ENCODE measurements around the gene RFT1. TPM values are rescaled to one million over a fixed set of nuclear protein-coding genes. Genes with fewer than 3 reads are reported as not detected.
A peak's percentile ranks its signal among the peaks of the same experiment; 100 is the strongest.

RFT1 gene
- total RNA-seq, 1 donor from 2014 or later = 19.2 TPM

DNA sequence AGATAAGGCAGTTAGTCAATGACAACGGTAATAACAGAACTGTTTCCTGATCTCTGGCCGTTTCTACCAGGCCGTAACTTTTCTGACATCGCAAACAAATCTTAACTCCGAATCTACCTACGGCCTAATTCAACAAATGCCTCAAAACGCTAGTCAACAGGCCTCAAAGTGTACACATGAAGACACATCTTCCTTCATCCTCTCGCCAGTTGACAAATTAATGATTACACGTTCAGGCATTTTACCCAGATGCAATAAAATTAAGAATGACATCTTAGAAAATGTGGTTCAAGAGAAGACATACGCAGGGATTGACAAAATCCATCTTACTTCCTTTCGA lies 85.9 kb downstream of the RFT1 start:
- no peak for FAIRE-seq
- H3K9me3 Mint-ChIP-seq (ENCODE audit: unreplicated experiment) = peaks cover 2% of the 10 kb centered on the region
- H3K27me3 ChIP-seq (ENCODE audit: insufficient read depth, low read length) = peaks cover 2% of the 10 kb centered on the region

DNA sequence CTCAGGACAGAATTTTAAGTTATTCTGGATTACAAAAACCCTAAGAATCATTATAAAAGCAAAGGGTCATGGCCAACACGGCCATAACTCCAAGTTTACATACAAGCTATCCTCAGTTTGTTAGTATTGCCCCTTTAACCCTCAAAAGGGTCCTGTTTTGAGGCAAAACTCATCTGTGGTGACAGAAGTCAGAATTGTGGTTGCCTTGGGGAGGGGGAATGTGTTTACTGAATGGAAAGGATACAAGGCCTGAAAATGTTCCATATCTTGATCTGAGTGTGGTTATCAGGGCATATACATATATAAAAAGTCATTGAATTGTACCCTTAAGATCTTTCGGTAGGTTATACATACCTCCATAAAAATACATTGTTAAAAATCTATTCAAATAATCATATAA lies 86.5 kb downstream of the RFT1 start:
- peaks cover 11% of the 10 kb centered on the region for H3K4me1 Mint-ChIP-seq (ENCODE audit: low read depth, unreplicated experiment)
- FAIRE-seq = no peak
- no peaks in the 10 kb centered on the region for H3K36me3 Mint-ChIP-seq (ENCODE audit: low read depth, unreplicated experiment)
- TF ChIP-seq, protein P1, sequence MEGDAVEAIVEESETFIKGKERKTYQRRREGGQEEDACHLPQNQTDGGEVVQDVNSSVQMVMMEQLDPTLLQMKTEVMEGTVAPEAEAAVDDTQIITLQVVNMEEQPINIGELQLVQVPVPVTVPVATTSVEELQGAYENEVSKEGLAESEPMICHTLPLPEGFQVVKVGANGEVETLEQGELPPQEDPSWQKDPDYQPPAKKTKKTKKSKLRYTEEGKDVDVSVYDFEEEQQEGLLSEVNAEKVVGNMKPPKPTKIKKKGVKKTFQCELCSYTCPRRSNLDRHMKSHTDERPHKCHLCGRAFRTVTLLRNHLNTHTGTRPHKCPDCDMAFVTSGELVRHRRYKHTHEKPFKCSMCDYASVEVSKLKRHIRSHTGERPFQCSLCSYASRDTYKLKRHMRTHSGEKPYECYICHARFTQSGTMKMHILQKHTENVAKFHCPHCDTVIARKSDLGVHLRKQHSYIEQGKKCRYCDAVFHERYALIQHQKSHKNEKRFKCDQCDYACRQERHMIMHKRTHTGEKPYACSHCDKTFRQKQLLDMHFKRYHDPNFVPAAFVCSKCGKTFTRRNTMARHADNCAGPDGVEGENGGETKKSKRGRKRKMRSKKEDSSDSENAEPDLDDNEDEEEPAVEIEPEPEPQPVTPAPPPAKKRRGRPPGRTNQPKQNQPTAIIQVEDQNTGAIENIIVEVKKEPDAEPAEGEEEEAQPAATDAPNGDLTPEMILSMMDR (IDR thresholded peaks at IDR 0.05; ENCODE audit: insufficient read depth, low read depth, low read length) = no peak
- no peak for TF ChIP-seq EZH2 (IDR thresholded peaks at IDR 0.05; ENCODE audit: insufficient read depth, low read length)
- H4K20me1 ChIP-seq (ENCODE audit: insufficient read depth, low read length) = peaks cover 9% of the 10 kb centered on the region
- no peaks in the 10 kb centered on the region for H3K9me3 ChIP-seq (ENCODE audit: insufficient read depth, low read depth, low read length)
- no peak overlapping the region for H3K27ac ChIP-seq (ENCODE audit: low read depth, low read length)
- H3K27me3 ChIP-seq (ENCODE audit: insufficient read depth, low read length) = peaks cover 2% of the 10 kb centered on the region
- H3K4me3 Mint-ChIP-seq (ENCODE audit: unreplicated experiment) = no peak overlapping the region
- no peak overlapping the region for H3K9ac ChIP-seq (ENCODE audit: low read length)
- no peak for DNase-seq (ENCODE audit: low read depth)
- H3K27me3 Mint-ChIP-seq (ENCODE audit: low read depth, unreplicated experiment) = peaks cover 4% of the 10 kb centered on the region
- no peak overlapping the region for H2AFZ ChIP-seq (ENCODE audit: low read depth, low read length)
- peaks cover 3% of the 10 kb centered on the region for H3K79me2 ChIP-seq (ENCODE audit: insufficient read depth, low read length)
- no peak overlapping the region for H3K4me2 ChIP-seq (ENCODE audit: low read length)
- H3K4me3 ChIP-seq (ENCODE audit: insufficient read depth, low read depth, low read length) = no peak overlapping the region
- H3K9me3 Mint-ChIP-seq (ENCODE audit: unreplicated experiment) = peaks cover 2% of the 10 kb centered on the region
- peaks cover 7% of the 10 kb centered on the region for H3K4me1 ChIP-seq (ENCODE audit: insufficient read depth, low read length)
- H3K36me3 ChIP-seq (ENCODE audit: insufficient read depth, low read length) = no peaks in the 10 kb centered on the region
- H3K27ac Mint-ChIP-seq (ENCODE audit: unreplicated experiment) = no peak overlapping the region

More for the DNA sequence above, 85.9 kb downstream of the RFT1 start:
- TF ChIP-seq EZH2 (IDR thresholded peaks at IDR 0.05; ENCODE audit: insufficient read depth, low read length) = no peak
- TF ChIP-seq, protein P1 (IDR thresholded peaks at IDR 0.05; ENCODE audit: insufficient read depth, low read depth, low read length) = no peak
- Histone ChIP-seq H4K20me1 (ENCODE audit: insufficient read depth, low read length) (peaks cover 9% of the 10 kb centered on the region), H3K36me3 (ENCODE audit: insufficient read depth, low read length) (no peaks in the 10 kb centered on the region), H3K9ac (ENCODE audit: low read length) (peak overlapping the region; percentile 71), H2AFZ (ENCODE audit: low read depth, low read length) (peak overlapping the region; percentile 86), H3K27ac (ENCODE audit: low read depth, low read length) (no peak overlapping the region), H3K4me1 (ENCODE audit: insufficient read depth, low read length) (peaks cover 7% of the 10 kb centered on the region), H3K79me2 (ENCODE audit: insufficient read depth, low read length) (peaks cover 3% of the 10 kb centered on the region), H3K4me3 (ENCODE audit: insufficient read depth, low read depth, low read length) (peak overlapping the region; percentile 68), H3K9me3 (ENCODE audit: insufficient read depth, low read depth, low read length) (no peaks in the 10 kb centered on the region), H3K4me2 (ENCODE audit: low read length) (peak overlapping the region; percentile 87)
- H3K27ac Mint-ChIP-seq (ENCODE audit: unreplicated experiment) = peak overlapping the region; percentile 79
- H3K27me3 Mint-ChIP-seq (ENCODE audit: low read depth, unreplicated experiment) = peaks cover 6% of the 10 kb centered on the region
- H3K36me3 Mint-ChIP-seq (ENCODE audit: low read depth, unreplicated experiment) = no peaks in the 10 kb centered on the region
- H3K4me3 Mint-ChIP-seq (ENCODE audit: unreplicated experiment) = peak overlapping the region; percentile 93
- H3K4me1 Mint-ChIP-seq (ENCODE audit: low read depth, unreplicated experiment) = peaks cover 8% of the 10 kb centered on the region
- no peak for DNase-seq (ENCODE audit: low read depth)

DNA sequence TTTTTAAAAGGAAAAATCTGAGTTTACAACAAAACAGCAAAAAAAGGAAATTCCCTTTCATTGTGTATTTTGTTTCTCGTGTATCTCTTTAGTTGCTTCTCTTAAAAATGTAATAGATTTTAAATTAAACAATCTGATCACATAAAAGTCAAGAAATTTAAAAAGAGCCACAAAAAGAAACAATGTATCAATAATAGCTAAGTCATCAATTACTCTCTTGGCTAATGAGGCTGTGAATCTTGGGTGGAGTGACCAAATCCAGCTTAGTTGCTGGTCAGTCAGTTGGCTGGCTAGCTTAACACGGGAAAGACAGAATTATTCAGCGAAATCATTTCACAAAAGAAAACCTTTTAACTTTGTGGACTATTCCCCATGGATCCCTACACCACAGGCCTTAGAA lies 87.6 kb downstream of the RFT1 start:
- Histone ChIP-seq H2AFZ (ENCODE audit: low read depth, low read length) (no peak overlapping the region), H3K27me3 (ENCODE audit: insufficient read depth, low read length) (peaks cover 2% of the 10 kb centered on the region), H4K20me1 (ENCODE audit: insufficient read depth, low read length) (peaks cover 9% of the 10 kb centered on the region), H3K4me2 (ENCODE audit: low read length) (no peak overlapping the region), H3K9me3 (ENCODE audit: insufficient read depth, low read depth, low read length) (no peaks in the 10 kb centered on the region), H3K9ac (ENCODE audit: low read length) (no peak overlapping the region), H3K79me2 (ENCODE audit: insufficient read depth, low read length) (peaks cover 3% of the 10 kb centered on the region), H3K27ac (ENCODE audit: low read depth, low read length) (no peak overlapping the region), H3K4me3 (ENCODE audit: insufficient read depth, low read depth, low read length) (no peak overlapping the region), H3K36me3 (ENCODE audit: insufficient read depth, low read length) (no peaks in the 10 kb centered on the region), H3K4me1 (ENCODE audit: insufficient read depth, low read length) (peaks cover 7% of the 10 kb centered on the region)
- H3K4me3 Mint-ChIP-seq (ENCODE audit: unreplicated experiment) = no peak overlapping the region
- H3K36me3 Mint-ChIP-seq (ENCODE audit: low read depth, unreplicated experiment) = no peaks in the 10 kb centered on the region
- H3K27me3 Mint-ChIP-seq (ENCODE audit: low read depth, unreplicated experiment) = peaks cover 4% of the 10 kb centered on the region
- TF ChIP-seq, protein P1 (IDR thresholded peaks at IDR 0.05; ENCODE audit: insufficient read depth, low read depth, low read length) = no peak
- no peak for TF ChIP-seq EZH2 (IDR thresholded peaks at IDR 0.05; ENCODE audit: insufficient read depth, low read length)
- H3K4me1 Mint-ChIP-seq (ENCODE audit: low read depth, unreplicated experiment) = peaks cover 11% of the 10 kb centered on the region
- FAIRE-seq (no peak), DNase-seq (ENCODE audit: low read depth) (no peak)
- no peak overlapping the region for H3K27ac Mint-ChIP-seq (ENCODE audit: unreplicated experiment)
- peaks cover 2% of the 10 kb centered on the region for H3K9me3 Mint-ChIP-seq (ENCODE audit: unreplicated experiment)
